ENCODE measurements around the gene FAM168A. TPM values are rescaled to one million over a fixed set of nuclear protein-coding genes. Genes with fewer than 3 reads are reported as not detected.

Gene FAM168A
- total RNA-seq, 1 experiment from 2014 or later: 30.4 TPM

DNA sequence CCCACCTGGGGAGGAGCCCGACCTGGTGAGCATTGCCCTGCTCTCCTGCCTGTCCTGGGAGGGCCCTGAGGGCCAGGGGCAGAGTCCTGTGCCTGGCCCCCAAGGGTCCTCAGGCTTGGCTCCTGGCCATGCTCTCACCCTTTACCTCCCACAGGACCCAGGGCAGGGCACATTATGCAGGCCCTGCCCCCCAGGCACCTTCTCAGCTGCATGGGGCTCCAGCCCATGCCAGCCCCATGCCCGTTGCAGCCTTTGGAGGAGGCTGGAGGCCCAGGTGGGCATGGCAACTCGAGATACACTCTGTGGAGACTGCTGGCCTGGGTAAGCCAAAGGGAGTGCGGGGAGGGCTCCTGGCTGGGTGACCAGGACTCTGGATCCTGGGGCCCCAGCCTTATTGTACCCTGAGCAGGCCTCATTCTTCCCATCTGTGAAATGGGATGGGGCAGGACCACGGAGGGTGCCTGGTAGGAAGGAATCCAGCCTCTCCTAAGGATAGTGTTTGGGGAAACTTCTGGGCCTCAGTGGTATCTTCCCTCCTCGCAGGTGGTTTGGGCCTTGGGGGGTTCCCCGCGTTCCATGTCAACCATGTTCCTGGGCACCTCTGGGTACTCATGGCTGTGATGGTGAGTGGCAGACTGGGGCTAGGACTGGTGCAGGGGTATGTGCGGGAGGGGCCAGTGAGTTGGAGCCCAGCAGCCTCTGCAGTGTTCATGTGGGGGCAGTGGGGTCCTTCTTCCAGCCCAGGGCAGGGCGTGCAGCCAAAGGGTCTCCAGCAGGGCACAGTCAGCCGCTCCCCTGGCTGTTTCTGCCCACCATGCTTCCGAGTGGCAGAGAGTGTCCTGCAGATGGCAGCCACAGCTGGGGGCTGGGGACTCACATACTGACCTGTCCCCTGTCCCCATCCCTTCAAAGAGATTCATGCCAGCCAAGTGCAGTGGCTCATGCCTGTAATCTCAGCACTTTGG is 207.0 kb downstream of the FAM168A start:
- Mint-ChIP-seq H3K36me3 (ENCODE audit: insufficient read depth, unreplicated experiment) (peaks cover 19% of the 10 kb centered on the region), H3K27me3 (ENCODE audit: unreplicated experiment) (no peaks in the 10 kb centered on the region), H3K4me1 (ENCODE audit: low read depth, unreplicated experiment) (peaks cover 19% of the 10 kb centered on the region), H3K4me3 (ENCODE audit: low read depth, unreplicated experiment) (no peak overlapping the region), H3K9me3 (ENCODE audit: low read depth, unreplicated experiment) (no peaks in the 10 kb centered on the region), H3K27ac (ENCODE audit: unreplicated experiment) (no peak overlapping the region)
- no peak for TF ChIP-seq CTCF (IDR thresholded peaks at IDR 0.05; ENCODE audit: unreplicated experiment)
- CTCF ChIA-PET: interaction anchor here (0.7 kb wide), 1 partner anchor 232 kb away, joined by 3 read pairs; no protein-coding TSS in a partner anchor
- intact Hi-C loops (cut with micrococcal nuclease; ENCODE audit: unreplicated experiment): loop anchor here (5.0 kb wide), 1 partner anchor 84 kb away; the partner anchor contains the start of gene ARHGEF17
- no peak for DNase-seq
- no TSS peak for BruUV-seq (replicated peaks)

GRCh38 chr11:73389916-73390315 is 208.0 kb downstream of the FAM168A start:
- Mint-ChIP-seq H3K27ac (ENCODE audit: unreplicated experiment) (no peak overlapping the region), H3K4me1 (ENCODE audit: low read depth, unreplicated experiment) (peaks cover 21% of the 10 kb centered on the region), H3K36me3 (ENCODE audit: insufficient read depth, unreplicated experiment) (peaks cover 12% of the 10 kb centered on the region), H3K4me3 (ENCODE audit: low read depth, unreplicated experiment) (no peak overlapping the region), H3K27me3 (ENCODE audit: unreplicated experiment) (no peaks in the 10 kb centered on the region), H3K9me3 (ENCODE audit: low read depth, unreplicated experiment) (no peaks in the 10 kb centered on the region)
- no TSS peak for BruUV-seq (replicated peaks)
- DNase-seq: no peak
- intact Hi-C loops (cut with micrococcal nuclease; ENCODE audit: unreplicated experiment): loop anchor here (5.0 kb wide), 1 partner anchor 83 kb away; the partner anchor contains the start of gene ARHGEF17
- CTCF ChIA-PET: interaction anchor here (0.7 kb wide), 1 partner anchor 233 kb away, joined by 3 read pairs; no protein-coding TSS in a partner anchor
- no peak for TF ChIP-seq CTCF (IDR thresholded peaks at IDR 0.05; ENCODE audit: unreplicated experiment)

GRCh38 chr11:73389134-73389525 is 208.8 kb downstream of the FAM168A start:
- CTCF ChIA-PET: interaction anchor here (0.6 kb wide), 1 partner anchor 591 kb away, joined by 3 read pairs; no protein-coding TSS in a partner anchor
- Mint-ChIP-seq H3K4me1 (ENCODE audit: low read depth, unreplicated experiment) (peaks cover 29% of the 10 kb centered on the region), H3K27ac (ENCODE audit: unreplicated experiment) (no peak overlapping the region), H3K27me3 (ENCODE audit: unreplicated experiment) (no peaks in the 10 kb centered on the region), H3K36me3 (ENCODE audit: insufficient read depth, unreplicated experiment) (peaks cover 12% of the 10 kb centered on the region), H3K9me3 (ENCODE audit: low read depth, unreplicated experiment) (no peaks in the 10 kb centered on the region), H3K4me3 (ENCODE audit: low read depth, unreplicated experiment) (no peak overlapping the region)
- no peak for DNase-seq
- intact Hi-C loops (cut with micrococcal nuclease; ENCODE audit: unreplicated experiment): no loop called here
- no peak for TF ChIP-seq CTCF (IDR thresholded peaks at IDR 0.05; ENCODE audit: unreplicated experiment)
- no TSS peak for BruUV-seq (replicated peaks)

DNA sequence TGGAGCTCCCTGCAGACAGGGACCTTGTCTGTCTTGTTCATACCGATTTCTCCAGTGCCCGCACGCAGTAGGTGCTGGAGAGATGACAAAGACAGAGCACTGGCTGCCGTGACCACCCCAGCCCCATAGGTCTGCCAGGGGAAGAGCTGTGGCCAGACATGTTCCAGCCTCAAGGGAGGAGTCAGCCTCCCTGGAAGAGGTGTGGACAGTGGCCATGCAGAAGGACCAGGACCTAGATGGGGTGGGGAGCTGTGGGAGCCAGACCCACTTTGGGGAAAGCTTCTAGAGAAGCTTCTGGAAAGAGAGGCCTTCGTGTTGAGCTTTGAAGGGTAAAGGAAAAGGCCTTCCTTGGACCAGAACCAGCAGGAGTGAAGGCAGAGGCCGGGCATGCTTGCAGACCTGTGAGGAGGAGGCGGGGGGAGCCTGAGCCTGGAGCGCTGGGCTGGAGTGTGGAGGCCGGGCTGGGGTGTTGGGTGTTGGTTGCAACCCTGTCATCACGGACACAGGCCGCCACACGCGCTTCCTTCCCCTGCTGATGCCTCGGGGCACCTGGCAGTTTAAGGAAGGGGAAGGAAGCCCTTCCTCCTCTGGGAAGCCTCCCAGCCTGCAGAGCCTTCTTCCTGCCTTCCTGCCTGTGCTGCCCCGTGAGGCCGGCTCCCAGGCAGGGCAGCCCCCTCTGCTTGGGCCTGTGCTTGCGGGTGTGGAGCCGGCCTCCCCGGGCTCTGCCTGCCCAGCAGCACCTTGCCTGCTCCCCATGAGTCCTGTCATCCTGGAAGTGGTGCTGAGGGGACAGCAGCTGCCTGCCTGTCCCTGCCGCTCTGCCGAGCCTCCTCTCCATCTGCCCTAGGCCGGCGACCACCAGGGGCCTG is 209.4 kb downstream of the FAM168A start:
- H3K4me1 Mint-ChIP-seq (ENCODE audit: low read depth, unreplicated experiment): peaks cover 35% of the 10 kb centered on the region
- no peak overlapping the region for H3K27ac Mint-ChIP-seq (ENCODE audit: unreplicated experiment)
- intact Hi-C loops (cut with micrococcal nuclease; ENCODE audit: unreplicated experiment): no loop called here
- CTCF ChIA-PET: interaction anchor here (0.6 kb wide), 1 partner anchor 590 kb away, joined by 3 read pairs; no protein-coding TSS in a partner anchor
- H3K9me3 Mint-ChIP-seq (ENCODE audit: low read depth, unreplicated experiment): no peaks in the 10 kb centered on the region
- H3K27me3 Mint-ChIP-seq (ENCODE audit: unreplicated experiment): no peaks in the 10 kb centered on the region
- no TSS peak for BruUV-seq (replicated peaks)
- H3K4me3 Mint-ChIP-seq (ENCODE audit: low read depth, unreplicated experiment): no peak overlapping the region
- no peak for TF ChIP-seq CTCF (IDR thresholded peaks at IDR 0.05; ENCODE audit: unreplicated experiment)
- H3K36me3 Mint-ChIP-seq (ENCODE audit: insufficient read depth, unreplicated experiment): peaks cover 7% of the 10 kb centered on the region
- no peak for DNase-seq

Data from Calu3 (cell line).